Esophagus squamous epithelium (tissue), 5 donors: ENCODE data around the gene THEMIS2. TPM values are rescaled to one million over a fixed set of nuclear protein-coding genes. Genes with fewer than 3 reads are reported as not detected.
A peak's percentile ranks its signal among the peaks of the same experiment; 100 is the strongest.

Source experiments
- DNase-seq: peaks from one replicate; lab custom pipeline; 2025; lab: John Stamatoyannopoulos, UW
- H3K27ac ChIP-seq, 4 donors: fragments of 200-600 bp; sonication (generic); one replicate each; pipeline ENCODE4 v1.5.1; 2016 to 2019; ENCODE audit warnings: mild to moderate bottlenecking in 1 of 4
- H3K27me3 ChIP-seq, 4 donors: fragments of 200-600 bp; sonication (generic); 1 replicate in 3 of 4; 2 replicates in 1 of 4; pipeline versions ENCODE4 v1.5.1 to v1.6.0; 2017 to 2021; ENCODE audit warnings: antibody characterized with exemption in 1 of 4
- H3K36me3 ChIP-seq, 3 donors: fragments of 200-600 bp; sonication (generic); one replicate each; pipeline ENCODE4 v1.5.1; 2016 to 2019
- H3K4me1 ChIP-seq, 3 donors: fragments of 200-600 bp; sonication (generic); one replicate each; pipeline ENCODE4 v1.5.1; 2017 to 2019
- H3K4me3 ChIP-seq, 4 donors: fragments of 200-600 bp; sonication (generic); 1 replicate in 3 of 4; 2 replicates in 1 of 4; pipeline ENCODE4 v1.5.1; 2016 to 2019; ENCODE audit warnings: mild to moderate bottlenecking in 2 of 4, moderate library complexity in 1 of 4
- H3K9me3 ChIP-seq, 3 donors: fragments of 200-600 bp; sonication (generic); one replicate each; pipeline ENCODE4 v1.5.1; 2016 to 2019
- CTCF ChIP-seq, 6 experiments: fragments of 450-650 bp in 4 of 6; fragments of 200-600 bp in 2 of 6; sonication (generic) in 2 of 6; IDR thresholded peaks; one replicate each; pipeline ENCODE4 v1.5.1; 2016 to 2019; ENCODE audit warnings: antibody characterized with exemption in 6 of 6, mild to moderate bottlenecking in 4 of 6, moderate library complexity in 4 of 6
- POLR2A ChIP-seq, 4 donors: fragments of 450-650 bp; IDR thresholded peaks; one replicate each; pipeline ENCODE4 v1.6.1; 2017; ENCODE audit warnings: antibody characterized with exemption in 4 of 4, mild to moderate bottlenecking in 4 of 4, moderate library complexity in 3 of 4
- WGBS, 2 donors: methylation state at CpG; one replicate each; pipeline ENCODE4 v1.1.5; 2018; 5-methylcytosine and 5-hydroxymethylcytosine counted together
- intact Hi-C: fragments of 100-400 bp; cut with DNase I; formaldehyde crosslinking; loops from one replicate; pipeline ENCODE4 v1.15.0; 2022
- total RNA-seq, 4 donors: library from RNA; depleted of rRNA; stranded (reverse); fragments of >200 nt; gene quantifications; one replicate each; pipeline ENCODE4 v1.1.0, GENCODE V29; 2016
- donor health status: DM: yes; HTN: yes; CAD: no.

The THEMIS2 gene
- total RNA-seq, 4 donors from 2014 or later = 2.0 to 13.9 (median 8.6) TPM

GRCh38 chr1:27877115-27877416 is 4.7 kb downstream of the THEMIS2 start:
- Histone ChIP-seq H3K4me1 (peaks cover 0 to 25% (median 12%) of the 10 kb centered on the region in 3 donors), H3K27ac (peak overlapping the region in 1 of 4 donors; percentile 86), H3K9me3 (no peaks in the 10 kb centered on the region), H3K36me3 (peaks cover 0 to 4% (median 0%) of the 10 kb centered on the region in 3 donors), H3K27me3 (no peaks in the 10 kb centered on the region), H3K4me3 (no peak overlapping the region)
- intact Hi-C loops = no loop called here
- no peak for DNase-seq
- TF ChIP-seq CTCF (IDR thresholded peaks at IDR 0.05) (no peak), POLR2A (IDR thresholded peaks at IDR 0.05) (no peak)
- 89 to 92% methylated on average over 2 of the region's 2 CpGs for WGBS, 2 donors

DNA sequence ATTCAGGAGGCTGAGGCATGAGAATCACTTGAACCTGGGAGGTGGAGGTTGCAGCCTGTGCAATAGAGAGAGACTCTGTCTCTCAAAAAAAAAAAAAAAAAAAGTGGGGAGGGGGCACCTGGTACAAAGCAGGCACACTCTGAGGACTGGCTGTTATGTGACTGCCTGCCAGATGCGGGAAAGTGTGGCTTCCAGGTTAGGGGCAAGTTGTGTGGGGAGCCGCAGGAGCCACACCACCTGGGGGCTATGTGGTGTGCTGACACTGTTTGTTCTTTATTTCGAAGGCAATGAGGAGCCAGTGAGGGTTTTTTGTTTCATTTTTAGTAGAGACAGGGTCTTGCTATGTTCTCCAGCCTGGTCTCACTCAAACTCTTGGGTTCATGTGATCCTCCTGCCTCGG is 5.7 kb downstream of the THEMIS2 start:
- Histone ChIP-seq H3K9me3 (no peaks in the 10 kb centered on the region), H3K4me3 (no peak overlapping the region), H3K36me3 (peaks cover 0 to 12% (median 0%) of the 10 kb centered on the region in 3 donors), H3K27me3 (no peaks in the 10 kb centered on the region), H3K4me1 (peaks cover 0 to 16% (median 8%) of the 10 kb centered on the region in 3 donors), H3K27ac (no peak overlapping the region)
- 68 to 85% methylated on average over 4 of the region's 4 CpGs for WGBS, 2 donors
- no peak for TF ChIP-seq POLR2A (IDR thresholded peaks at IDR 0.05)
- TF ChIP-seq CTCF (IDR thresholded peaks at IDR 0.05) = no peak
- DNase-seq = no peak
- intact Hi-C loops = no loop called here

- TF ChIP-seq CTCF (IDR thresholded peaks at IDR 0.05) (no peak), POLR2A (IDR thresholded peaks at IDR 0.05) (peak in 1 of 4 donors; percentile 23)
- Histone ChIP-seq H3K27ac (peak overlapping the region in 1 of 4 donors; percentile 38), H3K4me1 (peaks cover 0 to 9% (median 7%) of the 10 kb centered on the region in 3 donors), H3K9me3 (no peaks in the 10 kb centered on the region), H3K4me3 (no peak overlapping the region), H3K36me3 (peaks cover 0 to 20% (median 0%) of the 10 kb centered on the region in 3 donors), H3K27me3 (no peaks in the 10 kb centered on the region)
- 44 to 53% methylated on average over 6 to 7 of the region's 8 CpGs for WGBS, 2 donors
- intact Hi-C loops = no loop called here
- no peak for DNase-seq
Observed at GRCh38 chr1:27878787-27879335, 6.5 kb downstream of the THEMIS2 start.

- peaks cover 0 to 21% (median 0%) of the 10 kb centered on the region in 3 donors for H3K36me3 ChIP-seq
- no peak overlapping the region for H3K4me3 ChIP-seq
- H3K27ac ChIP-seq = peak overlapping the region in 1 of 4 donors; percentile 38
- TF ChIP-seq CTCF (IDR thresholded peaks at IDR 0.05) (no peak), POLR2A (IDR thresholded peaks at IDR 0.05) (peak in 1 of 4 donors; percentile 1)
- no peak for DNase-seq
- H3K27me3 ChIP-seq = no peaks in the 10 kb centered on the region
- intact Hi-C loops = no loop called here
- 44 to 71% methylated on average over 1 to 5 of the region's 10 CpGs for WGBS, 2 donors
- H3K4me1 ChIP-seq = peaks cover 0 to 9% (median 7%) of the 10 kb centered on the region in 3 donors
- no peaks in the 10 kb centered on the region for H3K9me3 ChIP-seq
Observed at GRCh38 chr1:27879374-27880082, 7.2 kb downstream of the THEMIS2 start.

- TF ChIP-seq CTCF (IDR thresholded peaks at IDR 0.05) = no peak
- no peak for TF ChIP-seq POLR2A (IDR thresholded peaks at IDR 0.05)
- Histone ChIP-seq H3K4me3 (no peak overlapping the region), H3K27ac (peak overlapping the region in 1 of 4 donors; percentile 87), H3K27me3 (no peaks in the 10 kb centered on the region), H3K9me3 (no peaks in the 10 kb centered on the region), H3K4me1 (no peaks in the 10 kb centered on the region), H3K36me3 (peaks cover 0 to 36% (median 0%) of the 10 kb centered on the region in 3 donors)
- no peak for DNase-seq
- WGBS, 2 donors = 85% methylated on average over 4 of the region's 6 CpGs; no CpG with 5 or more reads in 1 of the 2 donors
- intact Hi-C loops = no loop called here
Observed at GRCh38 chr1:27882543-27882903, 10.2 kb downstream of the THEMIS2 start.
